GM12878 (cell line): Measurements from ENCODE around the gene METTL13. TPM values are rescaled to one million over a fixed set of nuclear protein-coding genes. Genes with fewer than 3 reads are reported as not detected.

Experiments used
- CHD2 ChIP-seq: IDR thresholded peaks from 2 replicates; pipeline ENCODE4 v1.6.1; 2011; ENCODE audit warnings: low read depth, low read length, improper control_type of control experiment, borderline replicate concordance
- FOS ChIP-seq: IDR thresholded peaks from 3 replicates; pipeline ENCODE4 v1.6.1; 2011; ENCODE audit warnings: borderline replicate concordance; ENCODE audit not compliant: insufficient read length; ENCODE audit errors: extremely low read depth
- FOXK2 ChIP-seq: fragments of 450-650 bp; IDR thresholded peaks from 2 replicates; pipeline ENCODE4 v1.6.1; 2017; ENCODE audit warnings: mild to moderate bottlenecking, moderate library complexity
- FOXM1 ChIP-seq: IDR thresholded peaks from 2 replicates; pipeline ENCODE4 v1.6.1; 2012; ENCODE audit warnings: low read depth, mild to moderate bottlenecking, inconsistent platforms, low read length, moderate library complexity
- GABPA ChIP-seq: IDR thresholded peaks from 2 replicates; pipeline ENCODE4 v1.6.1; 2014; ENCODE audit warnings: antibody characterized with exemption, low read depth, mild to moderate bottlenecking, inconsistent platforms
- HCFC1 ChIP-seq: fragments of 150-350 bp; IDR thresholded peaks from 2 replicates; pipeline ENCODE4 v1.6.1; 2014; ENCODE audit warnings: low read length
- IRF3 ChIP-seq: fragments of 450-650 bp; IDR thresholded peaks from 2 replicates; pipeline ENCODE4 v1.6.1; 2014; ENCODE audit warnings: mild to moderate bottlenecking
- KLF5 ChIP-seq: fragments of 450-650 bp; IDR thresholded peaks from 2 replicates; pipeline ENCODE4 v1.6.1; 2014; ENCODE audit warnings: mild to moderate bottlenecking; ENCODE audit not compliant: partially characterized antibody
- PKNOX1 ChIP-seq: fragments of 450-650 bp; IDR thresholded peaks from 2 replicates; pipeline ENCODE4 v1.6.1; 2016; ENCODE audit warnings: mild to moderate bottlenecking
- POLR2AphosphoS5 ChIP-seq: IDR thresholded peaks from 2 replicates; pipeline ENCODE4 v1.6.1; 2011; ENCODE audit warnings: mild to moderate bottlenecking, low read length, inconsistent platforms
- POU2F2 ChIP-seq: IDR thresholded peaks from 3 replicates; pipeline ENCODE4 v1.6.1; 2011; ENCODE audit warnings: low read depth, mild to moderate bottlenecking, low read length, borderline replicate concordance
- RB1 ChIP-seq: fragments of 450-650 bp; formaldehyde crosslinking; IDR thresholded peaks from 2 replicates; pipeline ENCODE4 v1.6.1; 2017; ENCODE audit warnings: mild to moderate bottlenecking, borderline replicate concordance
- RUNX3 ChIP-seq: IDR thresholded peaks from 2 replicates; pipeline ENCODE4 v1.6.1; 2012; ENCODE audit warnings: low read length, inconsistent platforms
- YBX1 ChIP-seq: fragments of 450-650 bp; IDR thresholded peaks from 2 replicates; pipeline ENCODE4 v1.6.1; 2016; ENCODE audit warnings: antibody characterized with exemption
- polyA plus RNA-seq, 11 experiments: library from polyadenylated mRNA; depleted of rRNA in 4 of 11; unstranded in 6 of 11; stranded (reverse) in 5 of 11; fragments of >200 nt; fragmentation: Nextera tagmentation in 4 of 11; fragmentation: Illumina TruSeq in 1 of 11; extraction: Ambion mirVana in 4 of 11; extraction: Trizol in 1 of 11; gene quantifications; 1 replicate in 1 of 11; 2 replicates in 10 of 11; pipeline versions ENCODE4 v1.2.1 to v1.2.3, GENCODE V29; 2011 to 2016; ENCODE audit warnings: inconsistent platforms in 2 of 11, missing spikeins in 2 of 11, low read depth in 1 of 11
- total RNA-seq, 4 experiments: library from RNA; depleted of rRNA in 3 of 4; stranded (reverse); fragments of >200 nt in 3 of 4; fragmentation: Illumina TruSeq in 1 of 4; extraction: Trizol in 1 of 4; gene quantifications; 2 replicates each; pipeline versions ENCODE4 v1.2.1 to v1.2.3, GENCODE V29; 2013 to 2021
- TF ChIP-seq, protein P1 (sequence below): fragments of 450-650 bp; IDR thresholded peaks from 2 replicates; pipeline ENCODE4 v1.6.1; 2017; ENCODE audit warnings: low read depth, mild to moderate bottlenecking, moderate library complexity

Gene METTL13
- total and polyA plus RNA-seq, 10 of the 15 experiments (the other 5 are each of a cell fraction or from before 2014, with no cell fraction given), result 12.2 to 47.2 (median 35.0) TPM

DNA sequence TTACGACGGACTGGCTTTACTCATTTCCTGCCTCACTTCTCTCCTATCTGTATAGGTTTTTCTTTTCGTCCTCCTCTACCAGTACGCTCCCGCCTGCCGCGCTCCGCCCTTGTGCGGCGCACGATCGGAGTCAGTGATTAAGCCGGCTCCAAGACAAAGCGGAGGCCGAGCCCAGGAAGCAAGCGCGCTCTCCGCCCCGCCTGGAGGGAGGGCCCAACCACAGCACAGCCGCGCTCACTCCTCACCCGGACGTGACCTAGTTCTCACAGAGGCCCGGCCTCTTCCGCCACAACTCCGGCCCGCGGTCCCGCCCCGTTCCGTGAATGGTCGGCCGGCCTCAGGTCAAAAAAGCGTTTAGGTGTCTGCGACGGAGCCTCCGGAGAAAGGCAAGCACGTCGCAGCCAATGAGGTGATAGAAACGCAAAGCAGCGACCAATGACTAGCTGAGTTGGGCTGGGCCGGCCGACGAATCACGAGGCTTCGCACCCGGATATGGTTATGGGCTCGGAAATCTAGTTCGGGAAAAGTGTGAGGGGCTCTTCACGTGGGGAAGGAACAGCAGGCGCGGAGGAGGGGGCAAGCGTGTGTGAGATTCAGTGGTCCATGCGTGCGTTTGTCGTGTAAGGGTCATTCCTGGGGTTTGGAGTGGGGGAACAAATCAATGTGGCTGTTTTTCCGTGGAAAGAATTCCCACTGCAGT, at the start of gene METTL13 (continued):
- TF ChIP-seq PKNOX1 (peak; percentile 81), POLR2AphosphoS5 (peak; percentile 83), GABPA (peak; percentile 86), HCFC1 (peak; percentile 65), FOS (peak; percentile 78), KLF5 (peak; percentile 59), FOXK2 (no peak), YBX1 (no peak), RB1 (peak; percentile 80; the same call in 1 of the 2 replicates), FOXM1 (no peak), POU2F2 (peak; percentile 64), CHD2 (peak; percentile 93), IRF3 (peak; percentile 85), RUNX3 (peak; percentile 50)
- TF ChIP-seq, protein P1, sequence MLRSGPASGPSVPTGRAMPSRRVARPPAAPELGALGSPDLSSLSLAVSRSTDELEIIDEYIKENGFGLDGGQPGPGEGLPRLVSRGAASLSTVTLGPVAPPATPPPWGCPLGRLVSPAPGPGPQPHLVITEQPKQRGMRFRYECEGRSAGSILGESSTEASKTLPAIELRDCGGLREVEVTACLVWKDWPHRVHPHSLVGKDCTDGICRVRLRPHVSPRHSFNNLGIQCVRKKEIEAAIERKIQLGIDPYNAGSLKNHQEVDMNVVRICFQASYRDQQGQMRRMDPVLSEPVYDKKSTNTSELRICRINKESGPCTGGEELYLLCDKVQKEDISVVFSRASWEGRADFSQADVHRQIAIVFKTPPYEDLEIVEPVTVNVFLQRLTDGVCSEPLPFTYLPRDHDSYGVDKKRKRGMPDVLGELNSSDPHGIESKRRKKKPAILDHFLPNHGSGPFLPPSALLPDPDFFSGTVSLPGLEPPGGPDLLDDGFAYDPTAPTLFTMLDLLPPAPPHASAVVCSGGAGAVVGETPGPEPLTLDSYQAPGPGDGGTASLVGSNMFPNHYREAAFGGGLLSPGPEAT, result peak; percentile 89; the same call in 1 of the 2 replicates
